Parathyroid adenoma (tissue), 2 donors: ENCODE data around the gene DOCK3.
A peak's percentile ranks its signal among the peaks of the same experiment; 100 is the strongest.

ENCODE experiments used
- H2AFZ ChIP-seq: fragments of 300-600 bp; sonication (generic); one replicate; pipeline ENCODE4 v1.7.0; 2017; ENCODE audit warnings: antibody characterized with exemption, mild to moderate bottlenecking
- H3K27ac ChIP-seq: fragments of 300-600 bp; sonication (generic); one replicate; pipeline ENCODE4 v1.7.0; 2017
- H3K27me3 ChIP-seq: fragments of 300-600 bp; sonication (generic); one replicate; pipeline ENCODE4 v1.7.0; 2017; ENCODE audit warnings: low read length; ENCODE audit not compliant: control insufficient read depth, insufficient read depth
- H3K36me3 ChIP-seq: fragments of 300-600 bp; sonication (generic); one replicate; pipeline ENCODE4 v1.7.0; 2017; ENCODE audit warnings: low read length; ENCODE audit not compliant: control insufficient read depth, insufficient read depth
- H3K4me1 ChIP-seq: fragments of 300-600 bp; sonication (generic); one replicate; pipeline ENCODE4 v1.7.0; 2017; ENCODE audit warnings: control low read depth
- H3K4me2 ChIP-seq: fragments of 300-600 bp; sonication (generic); one replicate; pipeline ENCODE4 v1.7.0; 2017; ENCODE audit warnings: low read length
- H3K4me3 ChIP-seq: fragments of 300-600 bp; sonication (generic); one replicate; pipeline ENCODE4 v1.7.0; 2017; ENCODE audit warnings: low read depth, low read length
- H3K79me2 ChIP-seq: fragments of 300-600 bp; sonication (generic); one replicate; pipeline ENCODE4 v1.7.0; 2017; ENCODE audit warnings: control low read depth
- H3K9ac ChIP-seq: fragments of 300-600 bp; sonication (generic); one replicate; pipeline ENCODE4 v1.7.0; 2017; ENCODE audit warnings: mild to moderate bottlenecking
- H3K9me3 ChIP-seq: fragments of 300-600 bp; sonication (generic); one replicate; pipeline ENCODE4 v1.7.0; 2017; ENCODE audit warnings: low read length; ENCODE audit not compliant: control insufficient read depth
- CTCF ChIP-seq: fragments of 300-600 bp; sonication (generic); IDR thresholded peaks from one replicate; pipeline ENCODE4 v1.7.0; 2017; ENCODE audit warnings: antibody characterized with exemption, mild to moderate bottlenecking
- donor health status: primary hyperparathyroidism.

DOCK3 gene

DNA sequence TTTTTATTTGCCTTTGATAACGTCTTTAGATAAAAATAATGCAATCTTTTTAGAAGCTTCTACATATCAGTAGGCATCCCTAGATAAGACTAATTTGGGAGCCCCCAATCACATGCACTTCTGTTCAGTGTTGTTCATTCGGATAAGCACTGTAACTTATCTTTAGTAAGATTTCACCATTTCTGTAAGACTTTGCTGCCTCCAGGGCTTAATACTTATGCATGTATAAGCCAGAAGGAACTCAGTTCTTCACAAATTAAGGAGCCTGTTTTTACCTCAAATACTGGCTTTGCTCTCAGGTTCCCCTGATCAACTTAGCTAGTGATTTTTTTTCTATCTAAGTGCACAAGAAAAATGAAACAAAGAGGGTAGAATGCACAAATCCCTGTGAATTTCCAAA, 20.3 kb downstream of the DOCK3 start:
- no peak overlapping the region for H3K27ac ChIP-seq
- H3K36me3 ChIP-seq, result no peaks in the 10 kb centered on the region
- H3K9ac ChIP-seq, result no peak overlapping the region
- H3K4me2 ChIP-seq, result no peak overlapping the region
- H3K27me3 ChIP-seq, result no peaks in the 10 kb centered on the region
- peaks cover 17% of the 10 kb centered on the region for H3K79me2 ChIP-seq
- H3K9me3 ChIP-seq, result no peaks in the 10 kb centered on the region
- no peak for TF ChIP-seq CTCF
- H3K4me1 ChIP-seq, result no peaks in the 10 kb centered on the region
- H2AFZ ChIP-seq, result no peak overlapping the region
- no peak overlapping the region for H3K4me3 ChIP-seq

GRCh38 chr3:50696276-50696675, 21.5 kb downstream of the DOCK3 start:
- no peak overlapping the region for H3K4me3 ChIP-seq
- no peak overlapping the region for H2AFZ ChIP-seq
- H3K4me1 ChIP-seq, result no peaks in the 10 kb centered on the region
- H3K36me3 ChIP-seq, result no peaks in the 10 kb centered on the region
- no peak for TF ChIP-seq CTCF
- H3K79me2 ChIP-seq, result peaks cover 14% of the 10 kb centered on the region
- no peak overlapping the region for H3K27ac ChIP-seq
- H3K9me3 ChIP-seq, result no peaks in the 10 kb centered on the region
- H3K4me2 ChIP-seq, result no peak overlapping the region
- no peak overlapping the region for H3K9ac ChIP-seq
- no peaks in the 10 kb centered on the region for H3K27me3 ChIP-seq

DNA sequence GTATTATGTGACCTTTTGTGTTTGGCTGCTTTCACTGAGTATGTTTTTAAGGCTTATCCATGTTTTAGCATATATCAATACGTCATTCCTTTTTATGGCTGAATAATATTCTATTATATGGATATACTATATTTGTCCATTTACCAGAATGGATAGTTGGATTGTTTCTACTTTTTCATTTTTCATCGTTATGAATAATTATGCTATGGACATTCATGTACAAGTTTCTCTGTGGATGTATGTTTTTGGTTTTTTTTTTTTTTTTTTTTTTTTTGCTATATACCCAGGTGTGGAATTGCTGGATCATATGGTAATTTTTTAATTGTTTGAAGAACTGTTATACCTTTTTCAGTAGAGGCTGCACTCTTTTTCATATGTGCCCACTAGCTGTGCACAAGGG, 23.5 kb downstream of the DOCK3 start:
- peaks cover 21% of the 10 kb centered on the region for H3K79me2 ChIP-seq
- no peaks in the 10 kb centered on the region for H3K36me3 ChIP-seq
- no peak for TF ChIP-seq CTCF
- H3K9me3 ChIP-seq, result no peaks in the 10 kb centered on the region
- H2AFZ ChIP-seq, result no peak overlapping the region
- H3K4me2 ChIP-seq, result no peak overlapping the region
- H3K9ac ChIP-seq, result no peak overlapping the region
- H3K4me1 ChIP-seq, result no peaks in the 10 kb centered on the region
- no peaks in the 10 kb centered on the region for H3K27me3 ChIP-seq
- no peak overlapping the region for H3K27ac ChIP-seq
- H3K4me3 ChIP-seq, result no peak overlapping the region

GRCh38 chr3:50708620-50709019, 33.9 kb downstream of the DOCK3 start:
- no peak overlapping the region for H2AFZ ChIP-seq
- no peak overlapping the region for H3K4me2 ChIP-seq
- H3K4me1 ChIP-seq, result peaks cover 7% of the 10 kb centered on the region
- no peaks in the 10 kb centered on the region for H3K27me3 ChIP-seq
- H3K36me3 ChIP-seq, result no peaks in the 10 kb centered on the region
- H3K79me2 ChIP-seq, result peaks cover 35% of the 10 kb centered on the region
- TF ChIP-seq CTCF, result no peak
- H3K9ac ChIP-seq, result no peak overlapping the region
- H3K4me3 ChIP-seq, result no peak overlapping the region
- no peaks in the 10 kb centered on the region for H3K9me3 ChIP-seq
- H3K27ac ChIP-seq, result peak overlapping the region; percentile 5

DNA sequence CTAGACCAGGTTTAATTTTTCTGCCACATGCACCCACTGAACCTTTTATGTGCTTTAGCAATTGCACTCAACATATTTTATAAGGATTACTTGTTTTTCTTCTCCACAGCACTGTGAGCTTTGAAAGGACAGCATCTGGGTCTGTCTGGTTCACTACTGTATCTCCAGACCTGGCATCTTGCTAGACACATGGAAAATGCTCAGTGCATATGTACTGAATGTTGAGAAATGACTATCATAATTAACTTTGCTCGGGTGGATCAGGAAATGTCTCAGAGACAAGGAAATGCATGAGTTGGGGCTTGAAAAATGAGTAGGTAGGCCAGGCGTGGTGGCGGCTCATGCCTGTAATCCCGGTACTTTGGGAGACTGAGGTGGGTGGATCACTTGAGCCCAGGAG, 40.2 kb downstream of the DOCK3 start:
- no peak for TF ChIP-seq CTCF
- no peak overlapping the region for H3K9ac ChIP-seq

More for the DNA sequence above, 40.2 kb downstream of the DOCK3 start:
- H3K4me3 ChIP-seq, result no peak overlapping the region
- H2AFZ ChIP-seq, result no peak overlapping the region
- H3K27ac ChIP-seq, result no peak overlapping the region
- no peaks in the 10 kb centered on the region for H3K9me3 ChIP-seq
- H3K4me2 ChIP-seq, result no peak overlapping the region
- no peaks in the 10 kb centered on the region for H3K36me3 ChIP-seq
- H3K79me2 ChIP-seq, result peaks cover 27% of the 10 kb centered on the region
- peaks cover 4% of the 10 kb centered on the region for H3K4me1 ChIP-seq
- no peaks in the 10 kb centered on the region for H3K27me3 ChIP-seq
